GM20000 (cell line): ENCODE results near the gene ZCCHC7.

Experiments
- DNase-seq: peaks from one replicate; pipeline ENCODE4 v3.0.0; 2012; ENCODE audit warnings: low spot score
- TF ChIP-seq, protein P1 (sequence below): IDR thresholded peaks from 2 replicates; pipeline ENCODE4 v1.5.1; 2012; ENCODE audit warnings: mild to moderate bottlenecking, control low read depth; ENCODE audit errors: extremely low read depth, missing control alignments

The ZCCHC7 gene

GRCh38 chr9:37259951-37260350 lies 139.6 kb downstream of the ZCCHC7 start:
- no peak for DNase-seq
- TF ChIP-seq, protein P1, sequence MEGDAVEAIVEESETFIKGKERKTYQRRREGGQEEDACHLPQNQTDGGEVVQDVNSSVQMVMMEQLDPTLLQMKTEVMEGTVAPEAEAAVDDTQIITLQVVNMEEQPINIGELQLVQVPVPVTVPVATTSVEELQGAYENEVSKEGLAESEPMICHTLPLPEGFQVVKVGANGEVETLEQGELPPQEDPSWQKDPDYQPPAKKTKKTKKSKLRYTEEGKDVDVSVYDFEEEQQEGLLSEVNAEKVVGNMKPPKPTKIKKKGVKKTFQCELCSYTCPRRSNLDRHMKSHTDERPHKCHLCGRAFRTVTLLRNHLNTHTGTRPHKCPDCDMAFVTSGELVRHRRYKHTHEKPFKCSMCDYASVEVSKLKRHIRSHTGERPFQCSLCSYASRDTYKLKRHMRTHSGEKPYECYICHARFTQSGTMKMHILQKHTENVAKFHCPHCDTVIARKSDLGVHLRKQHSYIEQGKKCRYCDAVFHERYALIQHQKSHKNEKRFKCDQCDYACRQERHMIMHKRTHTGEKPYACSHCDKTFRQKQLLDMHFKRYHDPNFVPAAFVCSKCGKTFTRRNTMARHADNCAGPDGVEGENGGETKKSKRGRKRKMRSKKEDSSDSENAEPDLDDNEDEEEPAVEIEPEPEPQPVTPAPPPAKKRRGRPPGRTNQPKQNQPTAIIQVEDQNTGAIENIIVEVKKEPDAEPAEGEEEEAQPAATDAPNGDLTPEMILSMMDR, result no peak

GRCh38 chr9:37262410-37262809 lies 142.0 kb downstream of the ZCCHC7 start:
- no peak for DNase-seq
- TF ChIP-seq, protein P1, result peak; percentile 6

DNA sequence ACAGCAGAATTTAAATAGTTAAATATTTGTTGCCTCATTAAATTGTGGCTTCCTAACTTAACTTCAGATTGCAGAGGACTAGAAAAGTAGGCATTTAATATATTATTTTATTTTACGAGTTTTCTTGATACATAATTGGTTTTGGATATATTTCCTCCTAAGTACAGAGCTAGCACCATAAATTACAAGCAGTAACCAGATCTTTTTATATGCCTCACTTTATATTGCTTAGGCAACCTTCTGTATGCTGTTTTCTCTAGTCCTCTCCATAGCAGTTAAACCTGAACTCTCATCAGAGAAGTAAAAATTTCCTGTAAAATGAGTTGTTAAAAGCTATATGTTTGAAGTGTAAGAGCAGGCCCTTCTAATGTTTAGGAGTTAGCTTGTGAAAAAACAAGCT lies 144.2 kb downstream of the ZCCHC7 start:
- DNase-seq, result no peak
- TF ChIP-seq, protein P1, result no peak

GRCh38 chr9:37266630-37267029 lies 146.3 kb downstream of the ZCCHC7 start:
- DNase-seq, result no peak
- TF ChIP-seq, protein P1, result no peak

DNA sequence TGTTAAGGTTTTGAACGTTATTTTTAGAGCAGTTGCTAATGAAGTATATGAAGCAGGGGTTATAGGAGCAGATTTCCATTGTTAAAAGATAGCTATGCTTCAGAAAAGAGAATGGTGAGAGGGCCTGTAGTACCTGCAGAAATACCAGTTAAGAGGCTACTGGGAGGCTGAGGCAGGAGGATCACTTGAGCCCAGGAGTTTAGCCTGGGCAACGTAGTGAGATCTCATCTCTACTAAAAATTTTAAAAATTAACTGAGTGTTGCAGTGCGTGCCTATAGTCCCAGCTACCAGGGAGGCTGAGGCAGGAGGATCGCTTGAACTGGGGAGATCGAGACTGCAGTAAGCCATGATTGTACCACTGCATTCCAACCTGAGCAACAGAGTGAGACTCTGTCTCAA lies 148.8 kb downstream of the ZCCHC7 start:
- no peak for DNase-seq
- TF ChIP-seq, protein P1, result no peak

- DNase-seq, result no peak
- TF ChIP-seq, protein P1, result no peak
Measured at GRCh38 chr9:37271679-37272078, 151.3 kb downstream of the ZCCHC7 start.

GRCh38 chr9:37273595-37273994 lies 153.2 kb downstream of the ZCCHC7 start:
- no peak for DNase-seq
- TF ChIP-seq, protein P1, result no peak
